GM18909 (cell line): ENCODE results near the gene PHKB.
A peak's percentile ranks its signal among the peaks of the same experiment; 100 is the strongest.
"Not testable (repeated sequence)": the region's sequence is repeated elsewhere in the genome, so short reads cannot be mapped to it uniquely, and the experiment has no call there.

Source experiments
- ATAC-seq: cut with Tn5 transposase; IDR thresholded peaks from one replicate; pipeline ENCODE4 v1.9.1; 2021; ENCODE audit warnings: mild to moderate bottlenecking; ENCODE audit not compliant: unreplicated experiment, poor library complexity

Gene PHKB

GRCh38 chr16:47460711-47461597, at the start of gene PHKB, which contains the start of gene ITFG1:
Gene PHKB (plus strand): TSS chr16:47461331. CDS start chr16:47461351, 20 bp downstream.
Gene ITFG1 (minus strand): TSS chr16:47461063. CDS start chr16:47461045, 18 bp downstream.
- peak; percentile 83 for ATAC-seq

GRCh38 chr16:47413041-47413440, 48.1 kb upstream of the PHKB start:
- ATAC-seq = no peak

DNA sequence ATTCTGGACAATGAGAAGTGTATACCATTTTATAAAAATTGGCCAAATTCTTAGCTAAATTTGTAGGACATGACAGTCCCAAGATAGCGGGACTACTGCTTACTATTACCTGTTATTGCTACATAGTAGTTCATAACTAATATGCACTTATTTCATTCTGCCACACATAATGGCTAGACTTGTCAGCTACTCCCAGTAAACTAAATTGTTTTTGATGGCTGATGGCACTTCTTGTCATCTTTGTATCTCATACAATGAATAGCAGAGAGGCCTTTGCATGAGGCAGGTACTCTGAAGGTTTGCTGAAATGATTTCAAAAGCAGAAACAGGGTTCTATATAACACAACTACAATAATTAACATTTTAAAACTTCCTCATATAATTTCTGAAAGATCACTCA, 44.3 kb upstream of the PHKB start:
- no peak for ATAC-seq

DNA sequence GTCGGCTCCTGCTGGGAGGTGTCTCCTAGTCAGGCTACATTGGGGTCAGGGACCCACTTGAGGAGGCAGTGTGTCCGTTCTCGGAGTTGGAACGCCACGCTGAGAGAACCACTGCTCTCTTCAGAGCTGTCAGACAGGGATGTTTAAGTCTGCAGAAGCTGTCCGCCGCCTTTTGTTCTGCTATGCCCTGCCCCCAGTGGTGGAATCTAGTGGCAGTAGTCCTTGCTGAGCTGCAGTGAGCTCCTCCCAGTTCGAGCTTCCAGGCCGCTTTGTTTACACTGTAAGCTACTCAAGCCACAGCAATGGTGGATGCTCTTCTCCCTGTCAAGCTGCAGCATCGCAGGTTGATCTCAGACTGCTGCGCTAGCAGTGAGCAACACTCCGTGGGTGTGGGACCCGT, 36.3 kb upstream of the PHKB start:
- ATAC-seq = no peak

DNA sequence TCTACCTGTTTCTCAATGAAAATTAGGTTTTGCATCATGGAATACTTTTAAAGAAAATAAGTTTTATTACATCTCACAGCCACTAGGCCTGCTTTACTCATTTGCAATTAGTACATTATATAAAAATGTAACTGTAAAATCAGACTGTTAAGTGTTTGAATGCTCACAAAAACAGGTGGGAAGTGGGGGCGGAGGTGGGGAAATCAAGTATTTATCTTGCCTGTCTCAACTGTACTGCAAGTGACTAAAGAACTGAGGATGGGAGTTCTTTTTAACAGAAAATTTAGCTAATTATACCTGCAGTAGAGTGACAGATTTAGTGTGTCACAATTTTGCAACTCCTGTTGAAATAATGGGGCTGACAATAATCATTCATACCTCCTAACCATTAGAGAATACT, 34.3 kb upstream of the PHKB start:
- no peak for ATAC-seq

GRCh38 chr16:47431960-47432359, 29.2 kb upstream of the PHKB start:
- ATAC-seq = no peak

- ATAC-seq = not testable (repeated sequence)
Measured at GRCh38 chr16:47434274-47434673, 26.9 kb upstream of the PHKB start.

DNA sequence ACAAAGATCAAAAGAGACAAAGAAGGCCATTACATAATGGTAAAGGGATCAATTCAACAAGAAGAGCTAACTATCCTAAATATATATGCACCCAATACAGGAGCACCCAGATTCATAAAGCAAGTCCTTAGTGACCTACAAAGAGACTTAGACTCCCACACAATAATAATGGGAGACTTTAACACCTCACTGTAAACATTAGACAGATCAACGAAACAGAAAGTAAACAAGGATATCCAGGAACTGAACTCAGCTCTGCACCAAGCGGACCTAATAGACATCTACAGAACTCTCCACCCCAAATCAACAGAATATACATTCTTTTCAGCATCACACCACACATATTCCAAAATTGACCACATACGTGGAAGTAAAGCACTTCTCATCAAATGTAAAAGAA, 21.1 kb upstream of the PHKB start:
- ATAC-seq = not testable (repeated sequence)

GRCh38 chr16:47442884-47443283, 18.2 kb upstream of the PHKB start:
- not testable (repeated sequence) for ATAC-seq

DNA sequence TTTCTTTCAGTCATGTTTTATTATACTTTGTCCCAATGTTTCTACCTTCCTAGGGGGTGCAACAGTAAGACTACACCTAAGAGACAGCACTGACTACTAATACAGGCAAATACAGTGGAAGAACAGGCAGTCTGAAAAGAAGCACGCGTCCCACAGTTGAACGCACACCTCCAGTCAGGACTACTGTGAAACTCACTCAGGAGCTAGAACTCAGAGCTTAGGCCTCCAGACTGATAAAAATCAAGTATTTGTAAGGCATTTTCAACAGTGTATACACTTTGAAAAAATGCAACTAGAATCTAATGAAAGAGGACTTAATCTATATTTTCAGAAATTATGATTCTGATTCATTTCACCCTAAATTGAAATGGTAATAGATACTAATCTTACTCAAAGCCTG, 14.7 kb upstream of the PHKB start:
- ATAC-seq = no peak

DNA sequence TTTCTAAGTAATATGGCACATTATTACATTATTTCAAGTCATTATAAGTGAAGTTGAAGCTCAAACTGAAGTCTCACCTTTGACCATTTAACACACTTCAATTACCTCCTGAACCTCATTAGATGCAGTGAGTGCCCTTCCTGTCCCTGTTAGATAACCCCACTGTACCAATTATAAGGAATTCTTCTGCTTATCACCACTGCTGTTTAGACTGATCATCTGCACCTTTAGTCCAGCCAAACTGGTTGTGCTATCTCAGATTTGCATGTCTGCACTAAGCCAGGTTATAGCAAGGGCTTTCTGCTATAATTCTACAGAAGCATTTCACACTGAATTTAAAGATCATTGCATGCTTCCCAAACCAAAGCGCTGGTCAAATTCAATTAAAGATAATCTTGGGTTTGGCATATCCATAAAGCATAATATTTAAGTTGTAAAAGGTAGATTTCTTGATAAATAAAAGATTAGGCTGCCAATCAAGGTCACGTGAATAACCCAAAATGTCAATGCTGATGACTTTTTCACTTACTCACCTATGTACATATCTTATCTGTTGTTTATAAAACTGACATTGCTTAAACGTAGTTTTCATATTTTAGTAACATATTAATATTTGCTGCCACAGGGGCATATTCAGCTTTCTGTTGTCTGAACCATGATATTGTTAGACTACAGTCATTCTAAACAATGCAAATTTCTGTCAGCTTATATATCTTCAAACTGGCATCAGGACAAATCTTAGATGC, 12.1 kb upstream of the PHKB start:
- no peak for ATAC-seq

- ATAC-seq = no peak
Measured at GRCh38 chr16:47449788-47450187, 11.3 kb upstream of the PHKB start.

DNA sequence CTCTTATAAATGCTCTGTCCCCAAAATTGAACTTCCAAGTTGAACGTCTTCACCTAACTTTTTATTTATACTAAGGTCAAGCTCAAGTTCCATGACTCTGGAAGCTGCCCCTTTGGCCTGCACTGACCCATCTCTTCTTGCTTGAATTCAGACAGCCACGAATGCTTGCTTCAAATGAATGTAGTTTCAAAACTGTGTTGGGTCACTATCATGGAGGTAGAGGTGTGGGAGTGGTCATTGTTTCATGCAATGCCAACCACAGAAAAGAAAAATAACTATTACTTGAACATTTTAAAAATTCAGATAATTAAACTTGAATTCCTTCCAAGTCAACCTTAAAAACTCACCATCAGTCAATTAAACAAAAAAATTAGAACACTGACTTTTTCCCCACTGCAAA, 2.8 kb upstream of the PHKB start:
- ATAC-seq = no peak

GRCh38 chr16:47459603-47460002, 1.5 kb upstream of the PHKB start:
- ATAC-seq = no peak

DNA sequence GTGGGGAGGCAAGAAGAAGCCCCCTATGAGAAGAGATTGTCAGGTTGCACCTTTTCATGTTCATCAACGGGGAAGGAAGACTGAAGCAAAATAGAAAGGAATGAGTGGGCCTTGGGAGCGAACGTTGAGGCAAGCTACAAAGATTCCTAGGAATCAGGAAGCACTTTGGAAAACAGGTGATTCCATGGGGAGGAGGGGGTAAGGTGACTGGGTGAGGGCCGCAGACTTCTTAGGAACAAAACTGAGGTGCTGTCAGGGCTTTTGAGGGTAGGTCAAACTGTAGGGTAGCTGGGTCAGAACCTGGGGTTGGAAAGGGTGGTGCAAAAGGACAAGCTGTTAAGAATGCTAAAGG, 796 bp upstream of the PHKB start:
- no peak for ATAC-seq

GRCh38 chr16:47461598-47462266, 601 bp downstream of the PHKB start:
- peak; percentile 36 for ATAC-seq

GRCh38 chr16:47463771-47464624, 2.9 kb downstream of the PHKB start:
- no peak for ATAC-seq

DNA sequence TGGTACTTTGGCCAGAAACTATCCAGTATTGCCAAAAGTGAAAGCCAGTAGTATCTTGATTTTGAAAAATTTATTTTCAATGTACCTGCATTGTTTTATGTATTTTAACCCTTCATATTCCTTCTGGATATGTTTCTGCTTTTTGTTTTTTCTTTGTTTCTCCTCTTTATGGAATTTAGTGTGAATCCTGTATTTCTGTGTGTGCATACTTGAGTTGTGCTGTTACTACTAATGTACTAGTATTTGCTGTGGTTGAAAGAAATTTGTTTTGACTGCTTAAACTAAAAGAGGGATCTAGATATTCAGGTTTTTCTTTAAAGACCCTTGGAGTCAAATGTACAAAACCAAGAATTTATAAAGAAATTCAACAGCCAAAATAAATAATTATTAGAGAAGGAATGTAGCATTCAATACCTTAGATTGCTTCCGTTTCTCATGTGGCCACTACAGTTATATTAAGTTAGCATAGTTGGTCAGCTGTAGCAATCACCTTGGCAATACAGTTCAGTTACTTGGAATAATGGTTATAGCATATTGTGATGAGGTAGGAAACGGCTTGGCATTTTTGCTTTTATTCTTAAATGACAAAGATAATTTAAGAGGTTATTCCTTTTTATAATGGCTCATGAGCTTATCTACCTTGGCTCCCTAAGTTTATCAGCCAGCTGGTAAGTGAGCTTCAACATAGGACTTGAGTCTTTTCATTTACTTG, 4.9 kb downstream of the PHKB start:
- ATAC-seq = no peak

- no peak for ATAC-seq
Measured at GRCh38 chr16:47467501-47467900, 6.4 kb downstream of the PHKB start.
